ENCODE results near the gene SMAD2.
"Not testable (repeated sequence)": the region's sequence is repeated elsewhere in the genome, so short reads cannot be mapped to it uniquely, and the experiment has no call there.

Gene SMAD2

DNA sequence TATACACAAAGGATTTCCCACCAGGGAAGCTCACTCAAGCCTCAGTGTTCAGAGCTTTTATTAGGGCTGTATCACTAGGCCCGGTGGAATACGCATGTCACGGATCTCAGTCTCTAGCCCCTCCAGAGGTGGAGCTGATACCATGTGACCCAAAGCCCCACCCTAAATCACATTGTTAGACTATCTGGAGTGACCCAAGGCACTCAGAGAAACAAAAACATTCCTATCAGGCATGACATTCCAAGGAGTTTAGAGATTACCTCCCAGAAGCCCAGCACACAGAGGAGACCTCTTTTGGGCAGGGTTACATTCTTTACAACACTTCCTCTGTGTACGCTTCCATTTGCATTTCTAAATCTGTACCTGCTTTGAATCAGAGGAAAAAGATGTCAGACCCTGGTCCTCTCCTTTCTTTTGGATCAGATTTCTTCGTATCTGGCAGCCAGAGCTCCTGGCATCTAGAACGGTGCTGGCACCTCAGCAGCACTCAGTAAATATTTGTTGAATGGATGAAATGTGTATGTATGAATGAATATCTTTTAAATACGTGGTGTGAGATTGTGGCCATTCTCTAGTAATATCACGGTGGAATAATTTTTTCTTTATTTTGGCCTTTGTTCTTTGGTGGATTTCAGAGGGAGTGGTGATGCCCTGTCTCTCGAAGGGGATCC, 37.7 kb upstream of the SMAD2 start:
- TF ChIP-seq TCF4 (CRISPR knock-in tag; IDR thresholded peaks at IDR 0.05; ENCODE audit: borderline replicate concordance): no peak
- no peak for TF ChIP-seq ZNF8 (CRISPR knock-in tag; IDR thresholded peaks at IDR 0.05)
- no peak for TF ChIP-seq BACH2 (CRISPR knock-in tag; IDR thresholded peaks at IDR 0.05; ENCODE audit: borderline replicate concordance)
- no peak for TF ChIP-seq PATZ1 (CRISPR knock-in tag; IDR thresholded peaks at IDR 0.05; ENCODE audit: borderline replicate concordance)
- no peak for TF ChIP-seq ESRRG (CRISPR knock-in tag; IDR thresholded peaks at IDR 0.05)
- no peak for TF ChIP-seq ZFP3 (CRISPR knock-in tag; IDR thresholded peaks at IDR 0.05)
- TF ChIP-seq ZNF565 (CRISPR knock-in tag; conservative IDR thresholded peaks at IDR 0.05; ENCODE audit: low read depth): no peak
- TF ChIP-seq OSR1 (CRISPR knock-in tag; IDR thresholded peaks at IDR 0.05): no peak
- no peak for TF ChIP-seq RARB (CRISPR knock-in tag; IDR thresholded peaks at IDR 0.05)
- TF ChIP-seq CSDC2 (CRISPR knock-in tag; IDR thresholded peaks at IDR 0.05): no peak
- TF ChIP-seq POU6F1 (CRISPR knock-in tag; IDR thresholded peaks at IDR 0.05; ENCODE audit: borderline replicate concordance, low read depth): no peak
- no peak for TF ChIP-seq ZC3H10 (CRISPR knock-in tag; IDR thresholded peaks at IDR 0.05)
- TF ChIP-seq ISL1 (CRISPR knock-in tag; IDR thresholded peaks at IDR 0.05): no peak
- TF ChIP-seq SNAI2 (CRISPR knock-in tag; IDR thresholded peaks at IDR 0.05): no peak
- no peak for TF ChIP-seq ARNTL (CRISPR knock-in tag; IDR thresholded peaks at IDR 0.05; ENCODE audit: borderline replicate concordance, low read depth)
- no peak for TF ChIP-seq TOX (CRISPR knock-in tag; IDR thresholded peaks at IDR 0.05; ENCODE audit: borderline replicate concordance)
- peak; percentile 52 for ATAC-seq

DNA sequence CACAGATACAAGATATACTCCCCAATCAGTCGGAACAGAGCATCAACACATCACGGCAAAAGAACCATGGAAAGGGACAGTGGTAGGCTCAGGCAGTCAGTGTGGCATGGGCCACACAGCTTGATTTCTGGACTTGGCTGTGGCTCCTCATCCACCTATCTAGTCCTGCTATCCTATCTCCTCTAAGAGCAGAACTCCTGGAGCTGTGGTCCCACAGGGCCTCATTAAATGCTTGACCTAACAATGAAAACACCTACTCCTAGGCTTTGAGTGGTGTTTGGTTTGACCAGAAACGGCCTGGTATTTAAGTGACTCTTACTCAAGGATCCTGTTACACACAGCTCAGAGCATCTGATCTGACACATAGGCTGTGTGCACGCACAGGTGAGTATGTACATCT, 33.6 kb upstream of the SMAD2 start:
- no peak for ATAC-seq

DNA sequence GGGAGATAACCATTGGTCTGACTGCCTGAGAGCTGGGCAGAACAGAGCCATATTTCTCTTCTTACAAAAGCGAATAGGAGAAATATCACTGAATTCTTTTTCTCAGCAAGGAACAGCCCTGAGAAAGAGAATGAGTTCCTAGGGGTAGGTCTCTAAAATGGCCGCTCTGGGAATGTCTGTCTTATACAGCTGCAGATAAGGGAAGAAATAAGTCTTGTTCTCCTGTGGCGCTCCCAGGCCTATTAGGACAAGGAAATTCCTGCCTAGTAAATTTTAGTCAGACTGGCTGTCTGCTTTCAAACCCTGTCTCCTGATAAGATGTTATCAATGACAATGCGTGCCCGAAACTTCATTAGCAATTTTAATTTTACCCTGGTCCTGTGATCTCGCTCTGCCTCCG, 30.5 kb upstream of the SMAD2 start:
- not testable (repeated sequence) for ATAC-seq

More for the DNA sequence above, 33.6 kb upstream of the SMAD2 start:
- TF ChIP-seq ZNF8 (CRISPR knock-in tag; IDR thresholded peaks at IDR 0.05) (no peak), ZFP3 (CRISPR knock-in tag; IDR thresholded peaks at IDR 0.05) (no peak), SNAI2 (CRISPR knock-in tag; IDR thresholded peaks at IDR 0.05) (no peak), PATZ1 (CRISPR knock-in tag; IDR thresholded peaks at IDR 0.05; ENCODE audit: borderline replicate concordance) (no peak), CREB5 (CRISPR knock-in tag; IDR thresholded peaks at IDR 0.05; ENCODE audit: low read depth) (no peak), PPARA (CRISPR knock-in tag; IDR thresholded peaks at IDR 0.05; ENCODE audit: borderline replicate concordance) (no peak), ESRRG (CRISPR knock-in tag; IDR thresholded peaks at IDR 0.05) (no peak), TOX (CRISPR knock-in tag; IDR thresholded peaks at IDR 0.05; ENCODE audit: borderline replicate concordance) (no peak), ISL1 (CRISPR knock-in tag; IDR thresholded peaks at IDR 0.05) (no peak), RARB (CRISPR knock-in tag; IDR thresholded peaks at IDR 0.05) (no peak), CSDC2 (CRISPR knock-in tag; IDR thresholded peaks at IDR 0.05) (no peak), GLIS3 (CRISPR knock-in tag; IDR thresholded peaks at IDR 0.05) (no peak), ARNTL (CRISPR knock-in tag; IDR thresholded peaks at IDR 0.05; ENCODE audit: borderline replicate concordance, low read depth) (no peak), TCF4 (CRISPR knock-in tag; IDR thresholded peaks at IDR 0.05; ENCODE audit: borderline replicate concordance) (no peak)
- TF ChIP-seq, protein P1, sequence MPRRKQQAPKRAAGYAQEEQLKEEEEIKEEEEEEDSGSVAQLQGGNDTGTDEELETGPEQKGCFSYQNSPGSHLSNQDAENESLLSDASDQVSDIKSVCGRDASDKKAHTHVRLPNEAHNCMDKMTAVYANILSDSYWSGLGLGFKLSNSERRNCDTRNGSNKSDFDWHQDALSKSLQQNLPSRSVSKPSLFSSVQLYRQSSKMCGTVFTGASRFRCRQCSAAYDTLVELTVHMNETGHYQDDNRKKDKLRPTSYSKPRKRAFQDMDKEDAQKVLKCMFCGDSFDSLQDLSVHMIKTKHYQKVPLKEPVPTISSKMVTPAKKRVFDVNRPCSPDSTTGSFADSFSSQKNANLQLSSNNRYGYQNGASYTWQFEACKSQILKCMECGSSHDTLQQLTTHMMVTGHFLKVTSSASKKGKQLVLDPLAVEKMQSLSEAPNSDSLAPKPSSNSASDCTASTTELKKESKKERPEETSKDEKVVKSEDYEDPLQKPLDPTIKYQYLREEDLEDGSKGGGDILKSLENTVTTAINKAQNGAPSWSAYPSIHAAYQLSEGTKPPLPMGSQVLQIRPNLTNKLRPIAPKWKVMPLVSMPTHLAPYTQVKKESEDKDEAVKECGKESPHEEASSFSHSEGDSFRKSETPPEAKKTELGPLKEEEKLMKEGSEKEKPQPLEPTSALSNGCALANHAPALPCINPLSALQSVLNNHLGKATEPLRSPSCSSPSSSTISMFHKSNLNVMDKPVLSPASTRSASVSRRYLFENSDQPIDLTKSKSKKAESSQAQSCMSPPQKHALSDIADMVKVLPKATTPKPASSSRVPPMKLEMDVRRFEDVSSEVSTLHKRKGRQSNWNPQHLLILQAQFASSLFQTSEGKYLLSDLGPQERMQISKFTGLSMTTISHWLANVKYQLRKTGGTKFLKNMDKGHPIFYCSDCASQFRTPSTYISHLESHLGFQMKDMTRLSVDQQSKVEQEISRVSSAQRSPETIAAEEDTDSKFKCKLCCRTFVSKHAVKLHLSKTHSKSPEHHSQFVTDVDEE (CRISPR knock-in tag; IDR thresholded peaks at IDR 0.05): no peak
- TF ChIP-seq, protein P2, sequence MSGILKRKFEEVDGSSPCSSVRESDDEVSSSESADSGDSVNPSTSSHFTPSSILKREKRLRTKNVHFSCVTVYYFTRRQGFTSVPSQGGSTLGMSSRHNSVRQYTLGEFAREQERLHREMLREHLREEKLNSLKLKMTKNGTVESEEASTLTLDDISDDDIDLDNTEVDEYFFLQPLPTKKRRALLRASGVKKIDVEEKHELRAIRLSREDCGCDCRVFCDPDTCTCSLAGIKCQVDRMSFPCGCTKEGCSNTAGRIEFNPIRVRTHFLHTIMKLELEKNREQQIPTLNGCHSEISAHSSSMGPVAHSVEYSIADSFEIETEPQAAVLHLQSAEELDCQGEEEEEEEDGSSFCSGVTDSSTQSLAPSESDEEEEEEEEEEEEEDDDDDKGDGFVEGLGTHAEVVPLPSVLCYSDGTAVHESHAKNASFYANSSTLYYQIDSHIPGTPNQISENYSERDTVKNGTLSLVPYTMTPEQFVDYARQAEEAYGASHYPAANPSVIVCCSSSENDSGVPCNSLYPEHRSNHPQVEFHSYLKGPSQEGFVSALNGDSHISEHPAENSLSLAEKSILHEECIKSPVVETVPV (CRISPR knock-in tag; IDR thresholded peaks at IDR 0.05): no peak

All from SK-N-SH treated with all-trans-retinoic acid at 6 μM for 48 hours (cell line).